DOHH2 (cell line): Measurements from ENCODE around the gene TRPM4.
"Not testable (repeated sequence)": the region's sequence is repeated elsewhere in the genome, so short reads cannot be mapped to it uniquely, and the experiment has no call there.

Experiments used
- CTCF ChIP-seq: fragments of 200-600 bp; sonication (generic); IDR thresholded peaks from one replicate; pipeline ENCODE4 v1.5.1; 2014; ENCODE audit warnings: antibody characterized with exemption, mild to moderate bottlenecking, low read depth, low read length; ENCODE audit not compliant: poor library complexity, severe bottlenecking
- EZH2phosphoT487 ChIP-seq: fragments of 200-600 bp; sonication (generic); IDR thresholded peaks from 2 replicates; pipeline ENCODE4 v1.6.1; 2017; ENCODE audit warnings: borderline replicate concordance, mild to moderate bottlenecking, antibody characterized with exemption, low read length, moderate library complexity, mixed read lengths

GRCh38 chr19:49146408-49146770, 11.2 kb upstream of the TRPM4 start:
- TF ChIP-seq CTCF, EZH2phosphoT487: not testable (repeated sequence)
